Activated CD4-positive, alpha-beta memory T cell treated with anti-CD3 and anti-CD28 coated beads for 36 hours (primary cell): Measurements from ENCODE around the gene OR8A1. TPM values are rescaled to one million over a fixed set of nuclear protein-coding genes. Genes with fewer than 3 reads are reported as not detected.
A peak's percentile ranks its signal among the peaks of the same experiment; 100 is the strongest.
"Not testable (repeated sequence)": the region's sequence is repeated elsewhere in the genome, so short reads cannot be mapped to it uniquely, and the experiment has no call there.

Experiments
- CTCF ChIA-PET: fragments of 350-600 bp; sonication (Branson Sonifier 250); formaldehyde crosslinking; loops from one replicate; lab custom pipeline; 2021; ENCODE audit warnings: antibody characterized with exemption, inconsistent platforms; lab: Charles Lee
- POLR2A ChIA-PET: fragments of 350-600 bp; sonication (Branson Sonifier 250); formaldehyde crosslinking; loops from one replicate; lab custom pipeline; 2021; ENCODE audit warnings: antibody characterized with exemption; lab: Charles Lee
- DNase-seq: peaks from one replicate; pipeline ENCODE4 v3.0.0-alpha.2; 2020
- H3K27ac Mint-ChIP-seq: one replicate; pipeline ENCODE4 v1.8.0; 2021; ENCODE audit warnings: mixed read lengths
- H3K27me3 Mint-ChIP-seq: one replicate; pipeline ENCODE4 v1.8.0; 2021; ENCODE audit warnings: mixed read lengths
- H3K36me3 Mint-ChIP-seq: one replicate; pipeline ENCODE4 v1.8.0; 2021; ENCODE audit warnings: mixed read lengths
- H3K4me1 Mint-ChIP-seq: one replicate; pipeline ENCODE4 v1.8.0; 2021; ENCODE audit warnings: low read depth, mixed read lengths
- H3K4me3 Mint-ChIP-seq: one replicate; pipeline ENCODE4 v1.8.0; 2021; ENCODE audit warnings: mild to moderate bottlenecking, mixed read lengths
- H3K9me3 Mint-ChIP-seq: one replicate; pipeline ENCODE4 v1.8.0; 2021; ENCODE audit warnings: mixed read lengths
- intact Hi-C: fragments of 100-400 bp; cut with micrococcal nuclease; formaldehyde crosslinking; loops from one replicate; pipeline ENCODE4 v1.15.1; 2023
- total RNA-seq, 2 experiments: library from RNA; stranded (reverse); gene quantifications; one replicate each; pipeline ENCODE4 v1.2.3, GENCODE V29; 2021

The OR8A1 gene
- total RNA-seq, 2 experiments from 2014 or later = not detected

DNA sequence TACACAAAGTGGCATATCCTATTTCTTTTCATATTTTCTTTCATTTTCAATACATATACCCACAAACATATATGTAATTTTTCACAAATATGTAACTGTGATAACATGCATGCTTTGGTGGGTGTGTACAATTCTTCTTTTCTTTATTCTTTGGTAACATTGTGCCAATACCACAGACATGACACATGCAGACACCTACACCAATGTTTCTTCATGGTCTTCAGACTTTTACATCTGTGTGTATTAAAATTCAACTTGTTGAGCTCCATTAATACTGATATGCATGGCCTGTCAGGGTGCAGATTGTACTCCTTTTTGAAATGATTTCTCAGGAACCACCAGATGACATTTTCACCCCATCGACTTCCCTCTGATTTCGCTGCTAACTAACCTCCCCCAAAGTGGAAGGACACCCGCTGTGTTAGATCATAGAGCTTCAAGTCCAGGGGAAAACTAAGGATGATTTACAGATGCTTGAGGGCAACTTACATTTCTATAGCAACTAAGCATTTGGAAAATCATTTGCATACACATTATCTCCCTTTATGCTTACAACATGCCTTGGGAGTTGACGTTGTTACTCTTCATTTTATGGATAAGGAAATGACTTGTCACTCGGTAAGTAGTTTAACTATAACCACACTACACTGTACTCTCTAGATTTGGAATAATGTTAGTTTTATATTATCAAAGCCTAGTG lies 31.0 kb downstream of the OR8A1 start:
- intact Hi-C loops = no loop called here
- POLR2A ChIA-PET = interaction anchor here (0.6 kb wide), 1 partner anchor 349 kb away, joined by 3 read pairs; no protein-coding TSS in a partner anchor
- no peaks in the 10 kb centered on the region for H3K4me1 Mint-ChIP-seq
- H3K4me3 Mint-ChIP-seq = no peak overlapping the region
- DNase-seq = no peak
- H3K36me3 Mint-ChIP-seq = no peaks in the 10 kb centered on the region
- CTCF ChIA-PET = no interaction called here
- no peak overlapping the region for H3K27ac Mint-ChIP-seq
- H3K27me3 Mint-ChIP-seq = peaks cover 14% of the 10 kb centered on the region
- no peaks in the 10 kb centered on the region for H3K9me3 Mint-ChIP-seq

DNA sequence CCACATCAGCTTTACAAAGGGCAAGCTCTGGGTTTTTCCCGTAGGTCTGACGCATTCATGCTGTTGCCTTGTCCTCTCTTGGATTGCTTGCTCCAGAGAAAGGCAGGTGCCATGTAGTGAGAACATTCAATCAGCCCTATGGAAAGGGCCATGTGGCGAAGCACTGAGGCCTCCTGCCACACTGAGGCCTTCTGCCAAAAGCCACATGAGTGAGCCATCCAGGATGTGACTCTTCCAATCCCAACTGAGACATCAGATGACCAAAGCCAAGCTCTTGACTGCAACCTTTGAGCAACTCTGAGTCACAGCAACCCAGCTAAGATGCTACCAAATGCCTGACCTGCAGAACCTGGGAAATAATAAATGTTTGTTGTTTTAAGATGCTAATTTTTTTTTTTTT lies 32.4 kb downstream of the OR8A1 start:
- H3K4me3 Mint-ChIP-seq = no peak overlapping the region
- H3K27ac Mint-ChIP-seq = no peak overlapping the region
- DNase-seq = no peak
- H3K36me3 Mint-ChIP-seq = no peaks in the 10 kb centered on the region
- peaks cover 11% of the 10 kb centered on the region for H3K27me3 Mint-ChIP-seq
- POLR2A ChIA-PET = no interaction called here
- CTCF ChIA-PET = interaction anchor here (0.6 kb wide), 1 partner anchor 14 kb away, joined by 4 read pairs; no protein-coding TSS in a partner anchor
- intact Hi-C loops = no loop called here
- H3K9me3 Mint-ChIP-seq = no peaks in the 10 kb centered on the region
- H3K4me1 Mint-ChIP-seq = no peaks in the 10 kb centered on the region

DNA sequence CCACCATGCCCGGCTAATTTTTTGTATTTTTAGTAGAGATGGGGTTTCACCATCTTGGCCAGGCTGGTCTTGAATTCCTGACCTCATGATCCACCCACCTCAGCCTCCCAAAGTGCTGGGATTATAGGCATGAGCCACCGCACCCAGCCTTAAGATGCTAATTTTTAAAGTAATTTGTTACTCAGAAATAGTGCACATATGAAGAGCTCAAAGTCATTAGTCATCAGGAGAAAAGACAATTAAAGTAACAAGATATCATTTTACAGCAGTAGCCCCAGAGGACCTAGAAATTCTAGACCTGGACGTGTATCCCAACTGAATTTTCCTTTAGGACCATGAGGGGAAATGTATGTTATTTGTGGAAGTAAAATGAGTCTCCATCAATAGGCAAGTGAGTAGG lies 32.9 kb downstream of the OR8A1 start:
- H3K4me1 Mint-ChIP-seq, H3K4me3 Mint-ChIP-seq, POLR2A ChIA-PET, CTCF ChIA-PET, intact Hi-C loops, DNase-seq, H3K9me3 Mint-ChIP-seq, H3K36me3 Mint-ChIP-seq, H3K27me3 Mint-ChIP-seq, H3K27ac Mint-ChIP-seq: not testable (repeated sequence)

DNA sequence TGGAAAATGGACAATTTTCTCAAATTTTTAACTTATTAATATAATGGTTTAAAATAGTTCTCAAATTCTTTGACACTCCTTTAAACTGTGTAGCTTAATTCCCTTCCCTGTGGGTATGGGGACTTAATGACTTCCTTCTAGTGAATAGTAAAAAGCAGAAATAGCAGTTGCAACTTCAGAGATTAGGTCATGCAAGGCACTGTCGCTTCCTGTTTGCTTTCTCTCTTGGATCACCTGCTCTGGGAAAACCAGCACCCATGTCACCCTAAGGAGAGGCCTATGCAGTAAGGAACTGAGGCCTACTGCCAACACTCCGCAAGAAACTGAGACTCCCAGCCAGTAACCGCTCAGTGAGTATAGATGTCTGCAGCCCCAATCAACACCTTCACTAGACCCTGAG lies 35.9 kb downstream of the OR8A1 start:
- Mint-ChIP-seq H3K4me3 (no peak overlapping the region), H3K4me1 (no peaks in the 10 kb centered on the region), H3K36me3 (no peaks in the 10 kb centered on the region), H3K9me3 (no peaks in the 10 kb centered on the region), H3K27ac (no peak overlapping the region), H3K27me3 (peaks cover 2% of the 10 kb centered on the region)
- CTCF ChIA-PET = no interaction called here
- DNase-seq = no peak
- intact Hi-C loops = no loop called here
- POLR2A ChIA-PET = no interaction called here

DNA sequence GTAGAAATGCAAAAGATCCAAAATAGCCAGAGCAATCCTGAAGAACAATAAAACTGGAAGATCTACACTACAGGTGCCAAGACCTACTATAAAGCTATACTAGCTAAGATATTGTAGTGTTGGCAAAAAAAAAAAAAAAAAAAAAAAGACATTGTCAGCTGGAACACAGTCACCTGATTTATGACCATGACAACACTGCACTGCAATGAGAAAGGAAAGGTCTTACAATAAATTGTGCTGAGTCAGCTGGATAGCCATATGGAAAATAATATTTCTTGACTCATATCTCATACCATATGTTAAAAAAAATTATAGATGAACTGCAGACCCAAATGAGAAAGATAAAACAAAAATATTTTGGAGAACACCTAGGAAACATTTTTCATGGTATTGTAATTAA lies 38.4 kb downstream of the OR8A1 start:
- CTCF ChIA-PET = no interaction called here

DNA sequence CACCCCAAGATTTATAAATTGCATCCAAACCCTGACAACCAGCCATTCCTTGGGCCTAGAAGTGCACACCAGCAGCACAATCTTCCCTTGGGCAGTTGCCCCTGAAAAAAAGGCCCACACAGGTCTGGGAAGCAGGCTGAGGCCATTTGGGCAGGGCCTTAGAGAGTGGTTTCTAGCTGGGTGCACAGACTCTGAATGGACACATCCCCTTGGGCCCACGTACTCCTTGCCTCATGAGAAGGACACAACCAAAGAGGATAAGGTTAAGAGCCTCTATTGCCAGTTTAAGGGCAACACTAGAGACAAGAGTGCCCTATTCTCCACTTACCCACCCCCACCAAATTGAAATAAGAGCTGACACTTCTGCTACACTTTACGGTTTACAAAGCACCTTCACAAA lies 40.5 kb downstream of the OR8A1 start:
- peaks cover 3% of the 10 kb centered on the region for H3K27me3 Mint-ChIP-seq
- no peaks in the 10 kb centered on the region for H3K9me3 Mint-ChIP-seq
- H3K4me3 Mint-ChIP-seq = no peak overlapping the region
- POLR2A ChIA-PET = no interaction called here
- no peaks in the 10 kb centered on the region for H3K36me3 Mint-ChIP-seq
- intact Hi-C loops = no loop called here
- DNase-seq = no peak
- H3K4me1 Mint-ChIP-seq = peaks cover 6% of the 10 kb centered on the region
- no peak overlapping the region for H3K27ac Mint-ChIP-seq
- CTCF ChIA-PET = interaction anchor here (1.4 kb wide), 2 partner anchors 24 to 59 kb away, joined by 3 to 4 read pairs; no protein-coding TSS in a partner anchor

More for the DNA sequence above, 38.4 kb downstream of the OR8A1 start:
- Mint-ChIP-seq H3K27ac (no peak overlapping the region), H3K4me1 (peaks cover 6% of the 10 kb centered on the region), H3K9me3 (no peaks in the 10 kb centered on the region), H3K4me3 (no peak overlapping the region), H3K27me3 (no peaks in the 10 kb centered on the region), H3K36me3 (no peaks in the 10 kb centered on the region)
- POLR2A ChIA-PET = no interaction called here
- DNase-seq = no peak
- intact Hi-C loops = no loop called here

DNA sequence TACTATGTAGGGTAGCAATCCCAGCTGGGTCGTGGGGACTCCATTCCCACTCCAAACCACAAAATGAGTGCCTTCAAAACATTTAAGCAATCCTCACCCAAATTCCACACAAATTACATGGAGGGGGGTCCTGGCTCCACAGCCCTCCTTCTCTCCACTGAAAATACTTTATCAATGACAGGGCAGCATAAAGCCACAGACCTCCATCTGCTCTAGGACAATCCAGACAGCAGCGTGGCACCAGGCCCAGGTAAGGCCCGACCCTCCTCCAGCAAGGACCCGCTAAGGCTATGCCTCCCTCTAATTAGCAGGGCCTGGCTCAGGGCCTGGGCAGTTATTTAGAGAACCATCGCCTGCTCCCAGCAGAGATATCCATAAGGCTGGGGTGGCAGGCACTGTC lies 41.3 kb downstream of the OR8A1 start, which contains the start of gene PANX3:
TSS of gene PANX3 (plus strand) at position 365 of the 400 bp plus-strand sequence. CDS start 129 bp downstream, outside the sequence.
- ChIA-PET POLR2A (no interaction called here), CTCF (interaction anchor here (1.4 kb wide), 2 partner anchors 25 to 58 kb away, joined by 3 to 4 read pairs; no protein-coding TSS in a partner anchor)
- Mint-ChIP-seq H3K9me3 (no peaks in the 10 kb centered on the region), H3K4me1 (peaks cover 6% of the 10 kb centered on the region), H3K27ac (no peak within 1 kb of the TSS), H3K4me3 (no peak within 1 kb of the TSS), H3K27me3 (peaks cover 4% of the 10 kb centered on the region), H3K36me3 (no peaks in the 10 kb centered on the region)
- DNase-seq = no peak
- intact Hi-C loops = no loop called here

DNA sequence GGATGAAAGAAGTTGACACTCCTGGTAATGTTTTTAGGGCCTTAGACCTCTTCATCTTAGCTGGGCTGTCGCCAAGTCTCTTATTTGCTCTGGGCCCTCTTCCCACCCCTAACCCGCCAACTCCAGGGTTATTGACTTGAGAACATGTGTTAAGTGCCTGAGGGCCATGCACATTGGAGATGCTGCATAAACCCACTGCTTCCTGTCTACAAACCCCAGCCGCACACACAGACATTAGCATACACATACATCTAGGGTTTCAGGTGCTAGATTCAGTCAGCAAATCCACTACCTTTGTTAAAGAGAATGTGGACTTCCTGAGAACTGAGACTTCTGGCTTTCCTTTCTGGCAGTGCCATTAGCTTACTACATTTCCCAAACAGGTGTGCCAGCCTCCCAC lies 42.2 kb downstream of the OR8A1 start:
- Mint-ChIP-seq H3K36me3 (no peaks in the 10 kb centered on the region), H3K27me3 (peaks cover 4% of the 10 kb centered on the region), H3K9me3 (no peaks in the 10 kb centered on the region), H3K27ac (no peak overlapping the region), H3K4me3 (no peak overlapping the region), H3K4me1 (peaks cover 6% of the 10 kb centered on the region)
- DNase-seq = peak; percentile 45
- ChIA-PET POLR2A (no interaction called here), CTCF (no interaction called here)
- intact Hi-C loops = no loop called here

DNA sequence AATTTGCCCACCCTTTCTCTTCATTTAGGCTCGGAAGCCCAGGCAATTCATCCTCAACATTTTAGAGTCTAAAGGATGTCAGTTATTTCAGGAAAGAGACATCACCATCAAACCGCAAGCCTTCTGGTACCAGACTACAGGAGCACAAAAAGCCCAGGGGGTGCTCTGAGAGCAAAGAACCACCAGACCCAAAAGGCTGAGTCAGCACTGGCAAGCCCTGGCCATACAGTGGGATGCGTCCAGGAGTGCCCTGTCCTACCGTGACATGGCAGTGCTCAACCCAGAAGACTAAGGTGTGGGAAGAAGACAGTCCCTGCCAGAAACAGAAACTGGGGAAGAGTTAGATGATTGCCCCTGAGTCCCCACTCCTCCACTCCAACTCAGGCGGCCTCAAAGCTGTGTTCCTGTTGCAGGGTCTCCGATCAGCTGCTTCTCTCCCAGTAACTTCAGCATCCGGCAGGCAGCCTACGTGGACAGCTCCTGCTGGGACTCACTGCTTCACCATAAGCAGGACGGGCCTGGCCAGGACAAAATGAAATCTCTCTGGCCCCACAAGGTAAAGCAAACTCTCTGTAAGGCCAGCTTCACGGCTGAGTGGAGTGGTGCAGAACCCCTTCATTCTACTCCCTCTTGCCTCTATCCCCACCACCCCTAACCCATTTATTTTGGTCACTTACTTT lies 42.9 kb downstream of the OR8A1 start:
- Mint-ChIP-seq H3K4me1 (peaks cover 6% of the 10 kb centered on the region), H3K36me3 (no peaks in the 10 kb centered on the region), H3K4me3 (no peak overlapping the region), H3K9me3 (no peaks in the 10 kb centered on the region), H3K27me3 (peaks cover 7% of the 10 kb centered on the region), H3K27ac (no peak overlapping the region)
- CTCF ChIA-PET = no interaction called here
- intact Hi-C loops = no loop called here
- no peak for DNase-seq
- POLR2A ChIA-PET = no interaction called here

DNA sequence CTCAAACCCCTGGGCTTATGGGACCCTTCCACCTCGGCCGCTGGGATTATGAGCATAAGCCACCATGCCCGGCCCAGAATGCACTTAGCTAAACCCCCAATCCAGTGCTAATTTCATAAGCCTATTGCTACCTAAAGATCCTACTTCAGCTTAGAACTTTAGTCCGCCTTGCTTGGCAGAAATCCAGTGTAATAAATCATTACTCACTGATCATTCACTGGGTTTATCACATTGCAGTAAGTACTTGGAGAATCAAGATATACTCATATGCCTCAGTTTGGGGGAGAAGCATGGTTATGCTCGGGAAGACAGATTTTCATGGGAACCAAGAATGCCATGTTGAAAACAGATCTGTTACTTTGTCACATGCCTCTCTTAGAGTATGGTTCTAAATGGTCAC lies 49.1 kb downstream of the OR8A1 start:
- intact Hi-C loops = no loop called here
- no peak overlapping the region for H3K4me3 Mint-ChIP-seq
- POLR2A ChIA-PET = no interaction called here

More for the DNA sequence above, 49.1 kb downstream of the OR8A1 start:
- Mint-ChIP-seq H3K9me3 (no peaks in the 10 kb centered on the region), H3K36me3 (no peaks in the 10 kb centered on the region), H3K4me1 (peaks cover 4% of the 10 kb centered on the region), H3K27me3 (peaks cover 8% of the 10 kb centered on the region), H3K27ac (no peak overlapping the region)
- CTCF ChIA-PET = no interaction called here
- DNase-seq = no peak
